NK-92 (cell line): Measurements from ENCODE around the gene SCTR.

Experiments
- DNase-seq: peaks from one replicate; lab custom pipeline; 2025; ENCODE audit not compliant: unreplicated experiment; lab: John Stamatoyannopoulos, UW

SCTR gene

GRCh38 chr2:119475857-119476244, 48.4 kb downstream of the SCTR start:
- no peak for DNase-seq

- no peak for DNase-seq
Measured at GRCh38 chr2:119475225-119475856, 48.9 kb downstream of the SCTR start.

- no peak for DNase-seq
Measured at GRCh38 chr2:119474371-119475224, 49.7 kb downstream of the SCTR start.

GRCh38 chr2:119473621-119474370, 50.5 kb downstream of the SCTR start:
- no peak for DNase-seq

- no peak for DNase-seq
Measured at GRCh38 chr2:119472749-119473148, 51.5 kb downstream of the SCTR start.

GRCh38 chr2:119469661-119470297, 54.5 kb downstream of the SCTR start:
- no peak for DNase-seq

- no peak for DNase-seq
Measured at GRCh38 chr2:119469131-119469530, 55.2 kb downstream of the SCTR start.

GRCh38 chr2:119468154-119468955, 55.9 kb downstream of the SCTR start:
- no peak for DNase-seq

GRCh38 chr2:119466373-119466772, 57.9 kb downstream of the SCTR start:
- DNase-seq, result no peak

- no peak for DNase-seq
Measured at GRCh38 chr2:119465687-119466086, 58.6 kb downstream of the SCTR start.

- no peak for DNase-seq
Measured at GRCh38 chr2:119464981-119465380, 59.3 kb downstream of the SCTR start.

- DNase-seq, result no peak
Measured at GRCh38 chr2:119463990-119464389, 60.3 kb downstream of the SCTR start.

GRCh38 chr2:119463136-119463535, 61.1 kb downstream of the SCTR start:
- DNase-seq, result no peak

GRCh38 chr2:119462574-119462973, 61.7 kb downstream of the SCTR start:
- no peak for DNase-seq

- DNase-seq, result no peak
Measured at GRCh38 chr2:119461811-119462210, 62.5 kb downstream of the SCTR start.

GRCh38 chr2:119460076-119460475, 64.2 kb downstream of the SCTR start:
- no peak for DNase-seq

GRCh38 chr2:119455066-119455718, 69.1 kb downstream of the SCTR start:
- DNase-seq, result no peak

GRCh38 chr2:119453972-119454593, 70.2 kb downstream of the SCTR start:
- DNase-seq, result no peak

GRCh38 chr2:119451336-119452050, 72.8 kb downstream of the SCTR start:
- DNase-seq, result no peak
